Measurements from ENCODE around the gene TRA2A. TPM values are rescaled to one million over a fixed set of nuclear protein-coding genes. Genes with fewer than 3 reads are reported as not detected.
A peak's percentile ranks its signal among the peaks of the same experiment; 100 is the strongest.

TRA2A gene
- total RNA-seq, 1 donor from 2014 or later: 144 TPM

GRCh38 chr7:23474829-23475575, 56.8 kb downstream of the TRA2A start:
- TF ChIP-seq CTCF (IDR thresholded peaks at IDR 0.05): no peak
- CTCF ChIA-PET: no interaction called here
- Mint-ChIP-seq H3K27ac (peak overlapping the region; percentile 41), H3K9me3 (no peaks in the 10 kb centered on the region), H3K4me1 (peaks cover 27% of the 10 kb centered on the region), H3K27me3 (peaks cover 47% of the 10 kb centered on the region), H3K4me3 (peak overlapping the region; percentile 77), H3K36me3 (ENCODE audit: low read depth) (no peaks in the 10 kb centered on the region)
- DNase-seq (no peak), ATAC-seq (ENCODE audit: low read depth) (no peak)
- intact Hi-C loops (cut with micrococcal nuclease): loop anchor here (2.0 to 5.0 kb wide), 3 partner anchors 16 to 368 kb away; partner anchors contain the start of genes CCDC126 and KLHL7
- POLR2A ChIA-PET: interaction anchor here (0.6 to 0.8 kb wide), 2 partner anchors 128 to 166 kb away, joined by 3 read pairs; no protein-coding TSS in a partner anchor

- TF ChIP-seq CTCF (IDR thresholded peaks at IDR 0.05): no peak
- CTCF ChIA-PET: no interaction called here
- peak; percentile 67 for ATAC-seq (ENCODE audit: low read depth)
Measured at GRCh38 chr7:23474094-23474828, 57.5 kb downstream of the TRA2A start.

GRCh38 chr7:23473844-23474093, 58.0 kb downstream of the TRA2A start:
- ATAC-seq (ENCODE audit: low read depth) (peak; percentile 9), DNase-seq (no peak)
- Mint-ChIP-seq H3K27ac (no peak overlapping the region), H3K27me3 (peaks cover 48% of the 10 kb centered on the region), H3K36me3 (ENCODE audit: low read depth) (no peaks in the 10 kb centered on the region), H3K4me1 (peaks cover 32% of the 10 kb centered on the region), H3K9me3 (no peaks in the 10 kb centered on the region), H3K4me3 (peak overlapping the region; percentile 77)
- CTCF ChIA-PET: no interaction called here
- no peak for TF ChIP-seq CTCF (IDR thresholded peaks at IDR 0.05)
- intact Hi-C loops (cut with micrococcal nuclease): loop anchor here (2.0 to 5.0 kb wide), 3 partner anchors 17 to 366 kb away; partner anchors contain the start of genes CCDC126 and KLHL7
- POLR2A ChIA-PET: interaction anchor here (1.3 kb wide), 1 partner anchor 116 kb away, joined by 3 read pairs; no protein-coding TSS in a partner anchor

More at GRCh38 chr7:23474094-23474828, 57.5 kb downstream of the TRA2A start:
- Mint-ChIP-seq H3K27me3 (peaks cover 49% of the 10 kb centered on the region), H3K9me3 (no peaks in the 10 kb centered on the region), H3K4me3 (peak overlapping the region; percentile 77), H3K27ac (peak overlapping the region; percentile 41), H3K4me1 (peaks cover 30% of the 10 kb centered on the region), H3K36me3 (ENCODE audit: low read depth) (no peaks in the 10 kb centered on the region)
- peak; percentile 62 for DNase-seq
- intact Hi-C loops (cut with micrococcal nuclease): loop anchor here (2.0 to 5.0 kb wide), 3 partner anchors 17 to 367 kb away; partner anchors contain the start of genes CCDC126 and KLHL7
- POLR2A ChIA-PET: interaction anchor here (0.8 to 1.3 kb wide), 2 partner anchors 116 to 128 kb away, joined by 3 read pairs; no protein-coding TSS in a partner anchor

- ATAC-seq (ENCODE audit: low read depth) (no peak), DNase-seq (no peak)
- ChIA-PET CTCF (interaction anchor here (0.6 to 1.2 kb wide), 4 partner anchors 25 to 195 kb away, joined by 3 to 6 read pairs (median 4); no protein-coding TSS in a partner anchor), POLR2A (interaction anchor here (0.6 to 1.3 kb wide), 4 partner anchors 58 to 908 kb away, joined by 3 to 4 read pairs (median 3); no protein-coding TSS in a partner anchor)
- peak overlapping the region; percentile 61 for H3K4me3 Mint-ChIP-seq
- H3K36me3 Mint-ChIP-seq (ENCODE audit: low read depth): no peaks in the 10 kb centered on the region
- TF ChIP-seq CTCF (IDR thresholded peaks at IDR 0.05): no peak
- no peaks in the 10 kb centered on the region for H3K9me3 Mint-ChIP-seq
- H3K27me3 Mint-ChIP-seq: peaks cover 50% of the 10 kb centered on the region
- peaks cover 36% of the 10 kb centered on the region for H3K4me1 Mint-ChIP-seq
- H3K27ac Mint-ChIP-seq: peak overlapping the region; percentile 70
- intact Hi-C loops (cut with micrococcal nuclease): loop anchor here (5.0 kb wide), 2 partner anchors 124 to 366 kb away; partner anchors contain the start of genes CCDC126 and KLHL7
Measured at GRCh38 chr7:23472956-23473843, 58.6 kb downstream of the TRA2A start.

Data from activated B cell treated with CpG ODN at 0.5 μM for 24 hours (primary cell).